D721Med (cell line): ENCODE data around the gene TSPEAR.

Experiments used
- DNase-seq: peaks from one replicate; pipeline ENCODE4 v3.0.0; 2011; ENCODE audit warnings: low spot score; ENCODE audit not compliant: insufficient read length
- FAIRE-seq: peaks from 2 replicates; lab custom pipeline; 2011; peaks lifted over from hg19 to GRCh38; lab: Jason Lieb, UNC
- TF ChIP-seq, protein P1 (sequence below): IDR thresholded peaks from 2 replicates; pipeline ENCODE4 v1.5.1; 2012; ENCODE audit warnings: mild to moderate bottlenecking, control low read depth; ENCODE audit not compliant: insufficient read depth; ENCODE audit errors: missing control alignments

TSPEAR gene

GRCh38 chr21:44461464-44462001 lies 249.8 kb downstream of the TSPEAR start:
- no peak for DNase-seq
- TF ChIP-seq, protein P1, sequence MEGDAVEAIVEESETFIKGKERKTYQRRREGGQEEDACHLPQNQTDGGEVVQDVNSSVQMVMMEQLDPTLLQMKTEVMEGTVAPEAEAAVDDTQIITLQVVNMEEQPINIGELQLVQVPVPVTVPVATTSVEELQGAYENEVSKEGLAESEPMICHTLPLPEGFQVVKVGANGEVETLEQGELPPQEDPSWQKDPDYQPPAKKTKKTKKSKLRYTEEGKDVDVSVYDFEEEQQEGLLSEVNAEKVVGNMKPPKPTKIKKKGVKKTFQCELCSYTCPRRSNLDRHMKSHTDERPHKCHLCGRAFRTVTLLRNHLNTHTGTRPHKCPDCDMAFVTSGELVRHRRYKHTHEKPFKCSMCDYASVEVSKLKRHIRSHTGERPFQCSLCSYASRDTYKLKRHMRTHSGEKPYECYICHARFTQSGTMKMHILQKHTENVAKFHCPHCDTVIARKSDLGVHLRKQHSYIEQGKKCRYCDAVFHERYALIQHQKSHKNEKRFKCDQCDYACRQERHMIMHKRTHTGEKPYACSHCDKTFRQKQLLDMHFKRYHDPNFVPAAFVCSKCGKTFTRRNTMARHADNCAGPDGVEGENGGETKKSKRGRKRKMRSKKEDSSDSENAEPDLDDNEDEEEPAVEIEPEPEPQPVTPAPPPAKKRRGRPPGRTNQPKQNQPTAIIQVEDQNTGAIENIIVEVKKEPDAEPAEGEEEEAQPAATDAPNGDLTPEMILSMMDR, result no peak
- FAIRE-seq, result no peak

- DNase-seq (no peak), FAIRE-seq (no peak)
- TF ChIP-seq, protein P1, result no peak
Measured at GRCh38 chr21:44461005-44461404, 250.4 kb downstream of the TSPEAR start.

GRCh38 chr21:44460441-44460755 lies 251.0 kb downstream of the TSPEAR start:
- FAIRE-seq (no peak), DNase-seq (no peak)
- TF ChIP-seq, protein P1, result no peak

DNA sequence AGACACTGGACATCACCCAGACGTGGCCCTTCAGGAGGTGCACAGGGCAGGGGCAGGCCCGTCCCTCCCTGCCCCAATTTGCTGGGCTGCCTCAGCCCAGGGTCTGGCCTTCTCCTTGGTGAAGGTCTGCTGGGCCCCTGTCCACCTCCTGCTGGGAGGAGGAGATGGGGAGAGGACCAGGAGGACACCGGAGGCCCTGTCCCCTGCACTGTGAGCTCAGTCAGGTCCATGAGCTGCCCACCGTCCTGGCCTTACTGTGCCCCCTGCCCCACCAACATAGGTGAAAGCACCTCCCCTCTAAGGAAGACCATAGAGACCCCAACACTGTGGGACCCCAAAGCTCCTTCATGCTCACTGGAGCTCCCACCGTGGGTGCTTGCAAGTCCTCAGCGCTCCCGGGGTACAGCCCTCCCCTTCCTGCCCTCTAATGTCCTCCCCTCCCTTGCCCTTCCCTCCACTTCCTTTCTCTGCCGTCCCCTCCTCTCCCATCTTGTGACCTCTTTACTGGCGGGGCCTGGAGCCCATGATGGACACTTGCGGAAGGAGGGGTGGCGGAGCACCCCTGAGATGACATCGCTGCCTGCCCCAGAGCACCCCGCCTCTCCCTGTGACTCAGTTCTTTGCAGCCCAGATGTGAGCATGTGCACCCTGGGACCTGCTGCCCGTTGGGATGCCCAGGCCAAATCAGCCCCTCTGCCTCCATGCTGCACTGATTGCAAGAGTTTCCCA lies 251.5 kb downstream of the TSPEAR start:
- FAIRE-seq (no peak), DNase-seq (no peak)
- TF ChIP-seq, protein P1, result no peak

DNA sequence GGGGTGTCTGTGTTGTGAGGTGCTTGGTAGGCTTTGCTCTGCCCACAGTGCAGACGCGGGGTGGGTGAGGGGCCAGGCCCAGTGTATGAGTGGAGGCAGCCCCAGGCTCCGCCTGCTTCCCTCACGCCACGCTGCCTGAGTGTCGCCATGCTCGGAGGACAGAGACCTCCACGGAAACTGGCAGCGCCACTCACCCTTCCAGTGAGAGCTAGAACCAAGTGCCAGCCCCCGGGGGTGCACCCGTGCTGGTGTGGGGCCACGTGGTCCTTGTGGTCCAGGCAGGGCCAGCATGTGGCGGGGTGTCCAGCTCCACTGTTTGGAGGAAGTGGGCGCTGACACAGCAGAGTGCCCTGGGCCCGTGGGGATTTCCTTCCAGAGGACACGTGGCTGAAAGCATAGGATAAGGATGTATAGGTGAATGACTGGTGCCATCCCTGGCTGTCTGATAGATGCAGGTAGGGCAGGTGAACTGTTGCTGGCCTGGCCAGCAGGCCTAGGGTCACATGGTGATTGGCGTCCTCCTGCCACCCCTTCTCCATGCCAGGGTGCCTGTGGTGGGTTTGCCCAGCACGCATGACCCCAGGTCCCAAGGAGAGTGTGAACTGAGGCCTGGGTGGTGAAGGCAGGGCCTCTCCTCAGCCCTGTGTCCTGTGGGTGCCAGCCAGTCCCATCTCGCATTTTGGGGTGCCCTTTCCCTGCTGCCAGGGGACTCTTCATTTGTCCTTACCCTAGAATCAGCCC lies 252.2 kb downstream of the TSPEAR start:
- DNase-seq (no peak), FAIRE-seq (no peak)

GRCh38 chr21:44456915-44457736 lies 254.2 kb downstream of the TSPEAR start:
- TF ChIP-seq, protein P1, result no peak
- DNase-seq (no peak), FAIRE-seq (no peak)

More for the DNA sequence above, 252.2 kb downstream of the TSPEAR start:
- TF ChIP-seq, protein P1, result no peak
